Peyer's patch (tissue), 4 donors: ENCODE results near the gene PDE4B.

Experiments
- CTCF ChIP-seq, 6 experiments: fragments of 450-650 bp in 4 of 6; fragments of 200-600 bp in 2 of 6; sonication (generic) in 1 of 6; IDR thresholded peaks; one replicate each; pipeline ENCODE4 v1.5.1; 2017 to 2019; ENCODE audit warnings: antibody characterized with exemption in 6 of 6, mild to moderate bottlenecking in 3 of 6, moderate library complexity in 1 of 6
- POLR2A ChIP-seq, 2 donors: fragments of 450-650 bp; IDR thresholded peaks; one replicate each; pipeline ENCODE4 v1.5.1; 2017; ENCODE audit warnings: antibody characterized with exemption in 2 of 2, mild to moderate bottlenecking in 2 of 2, moderate library complexity in 2 of 2

- TF ChIP-seq CTCF (IDR thresholded peaks at IDR 0.05), result no peak
- TF ChIP-seq POLR2A (IDR thresholded peaks at IDR 0.05), result no peak
Observed at GRCh38 chr1:66292944-66293343, 500.2 kb downstream of the PDE4B start.
